A673 (cell line): ENCODE results near the gene GOLGA6L7. TPM values are rescaled to one million over a fixed set of nuclear protein-coding genes. Genes with fewer than 3 reads are reported as not detected.
"Not testable (repeated sequence)": the region's sequence is repeated elsewhere in the genome, so short reads cannot be mapped to it uniquely, and the experiment has no call there.

ENCODE experiments used
- BruUV-seq: library from RNA; stranded (reverse); fragments of 400-500 nt; replicated peaks from 2 replicates; lab custom pipeline; 2021; lab: Mats Ljungman, UMichigan
- CTCF ChIA-PET: fragments of 300-600 bp; sonication (Branson Sonifier 250); formaldehyde crosslinking; loops from one replicate; lab custom pipeline; 2022; ENCODE audit warnings: antibody characterized with exemption; lab: Charles Lee
- POLR2A ChIA-PET: fragments of 300-600 bp; sonication (Branson Sonifier 250); formaldehyde crosslinking; loops from one replicate; lab custom pipeline; 2022; ENCODE audit warnings: antibody characterized with exemption; ENCODE audit not compliant: low non-redundant PET; lab: Charles Lee
- DNase-seq: peaks from one replicate; pipeline ENCODE4 v3.0.0-alpha.2; 2015; ENCODE audit warnings: low spot score
- H3K27ac ChIP-seq: fragments of 200-600 bp; sonication (generic); 2 replicates; pipeline ENCODE4 v1.5.1; 2016; ENCODE audit warnings: mixed run types, low read depth, mild to moderate bottlenecking, mixed read lengths, antibody characterized with exemption, low read length; ENCODE audit not compliant: poor library complexity, severe bottlenecking
- H3K27me3 ChIP-seq: fragments of 200-600 bp; sonication (generic); replicated peaks from 2 replicates; pipeline ENCODE4 v1.6.1; 2017; ENCODE audit warnings: mixed run types, low read depth, mild to moderate bottlenecking, mixed read lengths, antibody characterized with exemption, low read length; ENCODE audit not compliant: insufficient read depth, poor library complexity
- H3K36me3 ChIP-seq: fragments of 200-600 bp; sonication (generic); 2 replicates; pipeline ENCODE4 v1.6.1; 2016; ENCODE audit warnings: mixed run types, mild to moderate bottlenecking, mixed read lengths, antibody characterized with exemption, low read length; ENCODE audit not compliant: insufficient read depth, poor library complexity, severe bottlenecking
- H3K4me1 ChIP-seq: fragments of 200-600 bp; sonication (generic); 2 replicates; pipeline ENCODE4 v1.6.1; 2017; ENCODE audit warnings: mixed run types, mild to moderate bottlenecking, mixed read lengths, antibody characterized with exemption, low read length; ENCODE audit not compliant: insufficient read depth, poor library complexity, severe bottlenecking
- H3K4me3 ChIP-seq: fragments of 200-600 bp; sonication (generic); 2 replicates; pipeline ENCODE4 v1.5.1; 2016; ENCODE audit warnings: low read depth, mixed run types, mild to moderate bottlenecking, mixed read lengths, low read length; ENCODE audit not compliant: poor library complexity, severe bottlenecking
- H3K9me3 ChIP-seq: fragments of 200-600 bp; sonication (generic); 2 replicates; pipeline ENCODE4 v1.6.1; 2016; ENCODE audit warnings: mixed run types, low read depth, mild to moderate bottlenecking, mixed read lengths, antibody characterized with exemption, low read length; ENCODE audit not compliant: poor library complexity, severe bottlenecking
- EZH2 ChIP-seq: fragments of 200-600 bp; sonication (generic); IDR thresholded peaks from 2 replicates; pipeline ENCODE4 v1.6.1; 2017; ENCODE audit warnings: borderline replicate concordance, low read depth, mild to moderate bottlenecking, mixed read lengths, antibody characterized with exemption, low read length; ENCODE audit not compliant: poor library complexity, severe bottlenecking
- intact Hi-C: fragments of 100-400 bp; cut with micrococcal nuclease; formaldehyde crosslinking; loops from one replicate; pipeline ENCODE4 v1.10.0; 2022; ENCODE audit not compliant: unreplicated experiment
- total RNA-seq: library from RNA; stranded (reverse); gene quantifications from 2 replicates; pipeline ENCODE4 v1.2.3, GENCODE V29; 2021
- TF ChIP-seq, protein P1 (sequence below): fragments of 300-800, 200-600 bp; sonication (generic); conservative IDR thresholded peaks from 2 replicates; pipeline ENCODE4 v1.5.1; 2017; ENCODE audit warnings: low read depth, mild to moderate bottlenecking, antibody characterized with exemption, low read length, moderate library complexity, mixed read lengths

GOLGA6L7 gene
- total RNA-seq, 1 experiment from 2014 or later, result not detected

DNA sequence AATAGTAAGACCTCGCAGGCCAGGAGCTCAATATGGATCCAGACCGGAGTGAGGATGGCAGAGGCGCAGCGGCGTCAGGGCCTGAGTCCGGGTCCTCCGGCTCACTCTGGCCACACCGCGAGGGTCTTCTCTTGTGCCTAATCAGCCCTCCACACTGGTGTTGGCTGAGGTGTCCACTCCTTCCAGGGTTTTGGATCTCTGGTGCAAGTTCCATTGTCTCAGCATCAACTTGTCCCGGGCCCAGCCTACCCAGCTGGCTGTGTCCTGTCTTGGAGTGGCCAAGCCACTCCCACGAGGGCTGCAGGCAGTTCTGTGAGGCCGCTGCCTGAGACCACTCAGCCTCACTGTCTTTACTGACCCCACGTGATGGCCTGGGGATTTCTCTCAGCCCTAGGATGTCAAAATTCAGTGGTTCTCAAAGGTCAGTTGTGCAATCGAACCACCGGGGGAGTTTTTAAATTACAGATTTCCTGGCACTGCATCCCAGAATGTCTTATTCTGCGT is 12.6 kb upstream of the GOLGA6L7 start:
- no peak overlapping the region for H3K4me3 ChIP-seq
- H3K9me3 ChIP-seq, result no peaks in the 10 kb centered on the region
- intact Hi-C loops, result no loop called here
- BruUV-seq, result no TSS peak
- no peaks in the 10 kb centered on the region for H3K27me3 ChIP-seq
- no peak for DNase-seq
- CTCF ChIA-PET, result no interaction called here
- no peaks in the 10 kb centered on the region for H3K4me1 ChIP-seq
- no peaks in the 10 kb centered on the region for H3K36me3 ChIP-seq
- POLR2A ChIA-PET, result no interaction called here
- H3K27ac ChIP-seq, result no peak overlapping the region
- TF ChIP-seq, protein P1, sequence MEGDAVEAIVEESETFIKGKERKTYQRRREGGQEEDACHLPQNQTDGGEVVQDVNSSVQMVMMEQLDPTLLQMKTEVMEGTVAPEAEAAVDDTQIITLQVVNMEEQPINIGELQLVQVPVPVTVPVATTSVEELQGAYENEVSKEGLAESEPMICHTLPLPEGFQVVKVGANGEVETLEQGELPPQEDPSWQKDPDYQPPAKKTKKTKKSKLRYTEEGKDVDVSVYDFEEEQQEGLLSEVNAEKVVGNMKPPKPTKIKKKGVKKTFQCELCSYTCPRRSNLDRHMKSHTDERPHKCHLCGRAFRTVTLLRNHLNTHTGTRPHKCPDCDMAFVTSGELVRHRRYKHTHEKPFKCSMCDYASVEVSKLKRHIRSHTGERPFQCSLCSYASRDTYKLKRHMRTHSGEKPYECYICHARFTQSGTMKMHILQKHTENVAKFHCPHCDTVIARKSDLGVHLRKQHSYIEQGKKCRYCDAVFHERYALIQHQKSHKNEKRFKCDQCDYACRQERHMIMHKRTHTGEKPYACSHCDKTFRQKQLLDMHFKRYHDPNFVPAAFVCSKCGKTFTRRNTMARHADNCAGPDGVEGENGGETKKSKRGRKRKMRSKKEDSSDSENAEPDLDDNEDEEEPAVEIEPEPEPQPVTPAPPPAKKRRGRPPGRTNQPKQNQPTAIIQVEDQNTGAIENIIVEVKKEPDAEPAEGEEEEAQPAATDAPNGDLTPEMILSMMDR, result no peak
- no peak for TF ChIP-seq EZH2

DNA sequence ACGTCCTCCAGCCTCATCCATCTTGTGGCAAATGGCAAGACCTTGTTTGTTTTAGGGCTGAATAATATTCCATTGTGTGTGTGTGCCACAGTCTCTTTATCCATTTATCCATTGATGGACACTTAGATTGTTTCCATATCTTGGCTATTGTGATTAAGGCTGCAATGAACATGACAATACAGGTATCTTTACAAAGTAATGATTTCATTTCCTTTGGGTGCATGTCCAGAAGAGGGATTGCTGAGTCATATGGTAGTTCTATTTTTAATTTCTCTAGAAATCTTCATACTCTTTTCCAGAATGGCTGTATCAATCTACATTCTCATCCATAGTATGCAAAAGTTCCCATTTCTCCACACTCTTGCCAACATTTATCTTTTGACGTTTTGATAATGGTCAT is 6.1 kb upstream of the GOLGA6L7 start:
- POLR2A ChIA-PET, intact Hi-C loops, H3K4me3 ChIP-seq, H3K4me1 ChIP-seq, H3K27ac ChIP-seq, H3K27me3 ChIP-seq, H3K36me3 ChIP-seq, DNase-seq, H3K9me3 ChIP-seq, CTCF ChIA-PET, BruUV-seq: not testable (repeated sequence)

DNA sequence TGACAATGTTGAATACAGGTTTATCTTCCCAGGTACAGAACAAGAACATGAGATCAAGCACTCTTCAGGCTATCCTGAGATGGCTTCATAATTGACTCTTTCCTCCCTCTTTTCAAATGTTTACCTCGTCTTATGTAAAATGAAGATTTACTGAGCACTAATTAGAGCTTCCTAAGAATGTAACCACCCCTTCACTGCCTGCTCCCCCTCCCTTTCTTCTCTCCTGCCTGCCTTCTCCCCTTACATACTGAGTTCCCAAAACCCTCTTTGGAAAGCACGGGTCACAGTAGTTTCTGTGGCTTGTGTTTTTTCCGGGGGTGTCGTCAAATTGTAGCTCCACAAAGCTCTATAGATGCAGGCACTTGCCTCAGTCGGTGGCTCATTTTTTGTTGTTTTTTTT is 5.2 kb upstream of the GOLGA6L7 start:
- CTCF ChIA-PET, H3K36me3 ChIP-seq, H3K27ac ChIP-seq, H3K9me3 ChIP-seq, DNase-seq, BruUV-seq, H3K27me3 ChIP-seq, H3K4me1 ChIP-seq, intact Hi-C loops, POLR2A ChIA-PET, H3K4me3 ChIP-seq: not testable (repeated sequence)

DNA sequence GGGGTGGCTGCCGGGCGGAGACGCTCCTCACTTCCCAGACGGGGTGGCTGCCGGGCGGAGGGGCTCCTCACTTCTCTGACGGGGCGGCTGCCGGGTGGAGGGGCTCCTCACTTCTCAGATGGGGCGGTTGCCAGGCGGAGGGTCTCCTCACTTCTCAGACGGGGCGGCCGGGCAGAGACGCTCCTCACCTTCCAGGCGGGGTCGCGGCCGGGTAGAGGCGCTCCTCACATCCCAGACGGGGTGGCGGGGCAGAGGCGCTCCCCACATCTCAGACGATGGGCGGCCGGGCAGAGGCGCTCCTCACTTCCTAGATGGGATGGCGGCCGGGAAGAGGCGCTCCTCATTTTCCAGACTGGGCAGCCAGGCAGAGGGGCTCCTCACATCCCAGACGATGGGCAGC is 1.3 kb upstream of the GOLGA6L7 start:
- intact Hi-C loops, POLR2A ChIA-PET, H3K9me3 ChIP-seq, BruUV-seq, H3K36me3 ChIP-seq, H3K4me3 ChIP-seq, CTCF ChIA-PET, H3K27me3 ChIP-seq, DNase-seq, H3K4me1 ChIP-seq, H3K27ac ChIP-seq: not testable (repeated sequence)

DNA sequence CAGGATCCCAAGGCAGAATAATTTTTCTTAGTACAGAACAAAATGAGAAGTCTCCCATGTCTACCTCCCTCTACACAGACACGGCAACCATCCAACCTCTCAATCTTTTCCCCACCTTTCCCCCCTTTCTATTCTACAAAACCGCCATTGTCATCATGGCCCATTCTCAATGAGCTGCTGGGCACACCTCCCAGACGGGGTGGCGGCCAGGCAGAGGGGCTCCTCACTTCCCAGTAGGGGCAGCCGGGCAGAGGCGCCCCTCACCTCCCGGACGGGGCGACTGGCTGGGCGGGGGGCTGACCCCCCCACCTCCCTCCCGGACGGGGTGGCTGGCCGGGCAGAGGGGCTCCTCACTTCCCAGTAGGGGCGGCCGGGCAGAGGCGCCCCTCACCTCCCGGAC is 827 bp upstream of the GOLGA6L7 start:
- H3K4me1 ChIP-seq, H3K4me3 ChIP-seq, intact Hi-C loops, CTCF ChIA-PET, H3K36me3 ChIP-seq, H3K9me3 ChIP-seq, BruUV-seq, H3K27me3 ChIP-seq, H3K27ac ChIP-seq, POLR2A ChIA-PET, DNase-seq: not testable (repeated sequence)

DNA sequence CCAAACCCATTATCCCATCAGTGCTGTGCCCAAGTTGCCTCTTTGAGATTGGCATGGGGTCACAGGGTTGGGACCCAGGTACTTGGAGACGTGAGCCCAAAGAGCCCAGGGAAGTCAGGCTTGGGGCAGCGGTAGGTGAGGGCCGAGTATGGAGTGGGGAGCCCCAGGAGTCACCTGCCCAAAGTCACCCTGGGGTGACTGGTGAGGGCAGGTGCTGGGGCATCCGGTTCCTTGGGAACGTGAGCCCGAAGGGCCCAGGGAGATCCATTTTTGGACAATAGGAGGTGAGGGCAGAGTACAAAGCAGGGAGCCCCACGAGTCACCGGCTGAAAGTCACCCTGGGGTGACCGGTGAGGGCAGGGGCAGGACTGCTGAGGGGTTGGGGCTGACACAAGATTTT is 485 bp downstream of the GOLGA6L7 start:
- intact Hi-C loops, POLR2A ChIA-PET: not testable (repeated sequence)

DNA sequence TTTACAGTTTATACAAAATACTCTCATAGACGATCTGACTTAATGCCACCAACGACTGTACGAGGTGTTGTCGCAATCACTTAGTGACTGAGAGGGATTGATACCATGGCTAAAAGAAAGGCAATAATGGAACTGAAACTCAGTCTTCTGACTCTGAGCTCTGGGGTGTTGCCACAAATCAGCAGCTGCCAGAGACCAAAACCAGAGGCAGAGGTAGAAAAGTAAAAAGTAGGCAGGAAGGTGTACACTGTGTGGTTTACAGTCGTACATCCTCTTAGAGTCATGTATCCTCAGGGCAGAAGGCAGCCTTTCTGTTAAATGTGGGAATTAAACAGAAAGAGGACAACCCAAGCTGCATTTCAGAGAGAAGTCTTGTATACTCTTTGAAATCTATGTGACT is 1.2 kb downstream of the GOLGA6L7 start:
- H3K27me3 ChIP-seq, H3K36me3 ChIP-seq, BruUV-seq, H3K4me3 ChIP-seq, H3K4me1 ChIP-seq, H3K27ac ChIP-seq, DNase-seq, intact Hi-C loops, H3K9me3 ChIP-seq, CTCF ChIA-PET, POLR2A ChIA-PET: not testable (repeated sequence)

More for the DNA sequence above, 485 bp downstream of the GOLGA6L7 start:
- H3K36me3 ChIP-seq, BruUV-seq, H3K27ac ChIP-seq, H3K9me3 ChIP-seq, H3K4me3 ChIP-seq, H3K27me3 ChIP-seq, DNase-seq, H3K4me1 ChIP-seq, CTCF ChIA-PET: not testable (repeated sequence)
